GM23338 (cell line): ENCODE results near the gene MCIDAS. TPM values are rescaled to one million over a fixed set of nuclear protein-coding genes. Genes with fewer than 3 reads are reported as not detected.

ENCODE experiments used
- ATAC-seq: fragments of 200-7000 bp; cut with Tn5 transposase; 3 replicates; pipeline ENCODE4 v1.9.1; 2020
- DNase-seq: peaks from one replicate; pipeline ENCODE4 v3.0.0-alpha.2; 2015; ENCODE audit warnings: low spot score
- H2AFZ ChIP-seq: fragments of 200-600 bp; sonication (generic); 2 replicates; pipeline ENCODE4 v1.8.0; 2016; ENCODE audit warnings: antibody characterized with exemption, mild to moderate bottlenecking, moderate library complexity
- H3F3A ChIP-seq: fragments of 200-600 bp; sonication (generic); replicated peaks from 2 replicates; pipeline ENCODE4 v1.8.0; 2017; ENCODE audit warnings: antibody characterized with exemption, mixed run types, low read depth
- H3K27ac ChIP-seq: fragments of 200-600 bp; sonication (generic); 2 replicates; pipeline ENCODE4 v1.6.1; 2016; ENCODE audit warnings: low read depth
- H3K27me3 ChIP-seq: fragments of 200-600 bp; sonication (generic); 2 replicates; pipeline ENCODE4 v1.8.0; 2016; ENCODE audit warnings: mild to moderate bottlenecking, mixed run types, moderate library complexity; ENCODE audit not compliant: insufficient read depth
- H3K36me3 ChIP-seq: fragments of 200-600 bp; sonication (generic); 2 replicates; pipeline ENCODE4 v1.8.0; 2016; ENCODE audit warnings: mild to moderate bottlenecking; ENCODE audit not compliant: insufficient read depth
- H3K4me1 ChIP-seq: fragments of 200-600 bp; sonication (generic); 2 replicates; pipeline ENCODE4 v1.8.0; 2016; ENCODE audit warnings: mild to moderate bottlenecking, moderate library complexity; ENCODE audit not compliant: insufficient read depth
- H3K4me2 ChIP-seq: fragments of 200-600 bp; sonication (generic); 2 replicates; pipeline ENCODE4 v1.7.1; 2017; ENCODE audit warnings: mixed run types
- H3K4me3 ChIP-seq: fragments of 200-600 bp; sonication (generic); 2 replicates; pipeline ENCODE4 v1.6.1; 2016; ENCODE audit warnings: mixed run types
- H3K79me2 ChIP-seq: fragments of 200-600 bp; sonication (generic); replicated peaks from 2 replicates; pipeline ENCODE4 v1.8.0; 2017; ENCODE audit warnings: mild to moderate bottlenecking; ENCODE audit not compliant: insufficient read depth
- H3K9me2 ChIP-seq: fragments of 200-600 bp; sonication (generic); 2 replicates; pipeline ENCODE4 v1.8.0; 2017; ENCODE audit not compliant: insufficient read depth
- H4K20me1 ChIP-seq: fragments of 200-600 bp; sonication (generic); replicated peaks from 2 replicates; pipeline ENCODE4 v1.8.0; 2017; ENCODE audit warnings: mild to moderate bottlenecking; ENCODE audit not compliant: insufficient read depth
- H3K27ac Mint-ChIP-seq: 2 replicates; pipeline ENCODE4 v1.8.0; 2020; ENCODE audit warnings: inconsistent platforms, mild to moderate bottlenecking, moderate library complexity, mixed read lengths
- H3K27me3 Mint-ChIP-seq: 3 replicates; pipeline ENCODE4 v1.8.0; 2022; ENCODE audit warnings: low read depth, mild to moderate bottlenecking, moderate library complexity, mixed read lengths, inconsistent platforms; ENCODE audit not compliant: insufficient read depth, poor library complexity
- H3K36me3 Mint-ChIP-seq: 3 replicates; pipeline ENCODE4 v1.8.0; 2021; ENCODE audit warnings: low read depth, mild to moderate bottlenecking, inconsistent platforms, moderate library complexity, mixed read lengths
- H3K4me1 Mint-ChIP-seq: 3 replicates; pipeline ENCODE4 v1.8.0; 2020; ENCODE audit warnings: mild to moderate bottlenecking, inconsistent platforms, mixed read lengths
- H3K4me3 Mint-ChIP-seq: 3 replicates; pipeline ENCODE4 v1.8.0; 2021; ENCODE audit warnings: moderate library complexity, mild to moderate bottlenecking, inconsistent platforms, mixed read lengths
- H3K9me3 Mint-ChIP-seq: 3 replicates; pipeline ENCODE4 v1.8.0; 2020; ENCODE audit warnings: moderate library complexity, mild to moderate bottlenecking, inconsistent platforms, mixed read lengths
- CREB1 ChIP-seq: fragments of 250-450 bp; sonication (Bioruptor Pico); IDR thresholded peaks from 2 replicates; pipeline ENCODE4 v1.5.0; 2020; ENCODE audit warnings: low read depth, mild to moderate bottlenecking, moderate library complexity
- EZH2 ChIP-seq: fragments of 200-600 bp; sonication (generic); IDR thresholded peaks from one replicate; pipeline ENCODE4 v1.8.0; 2017; ENCODE audit warnings: antibody characterized with exemption, mild to moderate bottlenecking, low read depth; ENCODE audit not compliant: unreplicated experiment
- EZH2phosphoT487 ChIP-seq: fragments of 200-600 bp; sonication (generic); IDR thresholded peaks from one replicate; pipeline ENCODE4 v1.8.1; 2018; ENCODE audit warnings: antibody characterized with exemption; ENCODE audit not compliant: unreplicated experiment
- JUNB ChIP-seq: IDR thresholded peaks from one replicate; pipeline ENCODE4 v1.6.1; 2016; ENCODE audit warnings: antibody characterized with exemption; ENCODE audit not compliant: unreplicated experiment
- NANOG ChIP-seq: IDR thresholded peaks from 2 replicates; pipeline ENCODE4 v1.6.1; 2016; ENCODE audit warnings: antibody characterized with exemption, borderline replicate concordance
- POLR2AphosphoS5 ChIP-seq: IDR thresholded peaks from 2 replicates; pipeline ENCODE4 v1.6.1; 2016; ENCODE audit warnings: antibody characterized with exemption, low read depth
- STAT1 ChIP-seq: IDR thresholded peaks from one replicate; pipeline ENCODE4 v1.6.1; 2016; ENCODE audit warnings: antibody characterized with exemption; ENCODE audit not compliant: unreplicated experiment
- ZNF331 ChIP-seq: fragments of 250-450 bp; sonication (Bioruptor Pico); IDR thresholded peaks from 2 replicates; pipeline ENCODE4 v1.5.0; 2020; ENCODE audit warnings: low read depth, mild to moderate bottlenecking, moderate library complexity
- polyA plus RNA-seq: library from polyadenylated mRNA; unstranded; fragments of >200 nt; fragmentation: Nextera tagmentation; extraction: Ambion mirVana; gene quantifications from 2 replicates; pipeline ENCODE4 v1.2.1, GENCODE V29; 2016
- total RNA-seq: library from RNA; depleted of rRNA; stranded (reverse); fragments of >200 nt; shearing (Covaris generic); gene quantifications from 2 replicates; pipeline ENCODE4 v1.2.3, GENCODE V29; 2014
- TF ChIP-seq, protein P1 (sequence below): IDR thresholded peaks from one replicate; pipeline ENCODE4 v1.6.1; 2018; ENCODE audit warnings: antibody characterized with exemption; ENCODE audit not compliant: unreplicated experiment
- TF ChIP-seq, protein P2 (sequence below), 2 experiments: fragments of 200-600 bp in 1 of 2; sonication (generic) in 1 of 2; conservative IDR thresholded peaks; 2 replicates each; pipeline versions ENCODE4 v1.5.1 to v1.6.1; 2016 to 2017; ENCODE audit warnings: antibody characterized with exemption in 2 of 2, low read depth in 2 of 2, mild to moderate bottlenecking in 2 of 2, moderate library complexity in 1 of 2
- TF ChIP-seq, protein P3 (sequence below): IDR thresholded peaks from 2 replicates; pipeline ENCODE4 v1.6.1; 2016; ENCODE audit warnings: antibody characterized with exemption

Gene MCIDAS
- total and polyA plus RNA-seq, 2 experiments from 2014 or later: not detected

DNA sequence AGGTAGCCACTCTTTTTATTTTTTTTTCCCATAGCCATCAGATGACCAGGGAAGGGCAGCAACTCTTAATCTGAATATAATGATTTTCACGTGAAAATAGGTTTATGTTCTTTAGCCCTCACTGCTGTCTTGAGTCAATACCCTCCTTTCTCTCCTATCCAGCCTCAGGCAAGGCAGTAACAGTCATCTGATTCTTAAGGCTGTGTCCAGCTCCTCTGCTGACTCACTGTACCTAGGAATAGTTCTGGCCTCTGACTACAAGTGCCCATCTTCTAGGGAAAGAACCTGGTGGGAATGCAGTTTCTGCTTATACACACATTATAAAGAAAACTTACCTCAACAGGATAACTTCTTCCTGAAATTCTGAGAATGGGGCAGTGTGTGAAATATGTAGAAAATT, 49.7 kb upstream of the MCIDAS start (continued):
- TF ChIP-seq, protein P1, sequence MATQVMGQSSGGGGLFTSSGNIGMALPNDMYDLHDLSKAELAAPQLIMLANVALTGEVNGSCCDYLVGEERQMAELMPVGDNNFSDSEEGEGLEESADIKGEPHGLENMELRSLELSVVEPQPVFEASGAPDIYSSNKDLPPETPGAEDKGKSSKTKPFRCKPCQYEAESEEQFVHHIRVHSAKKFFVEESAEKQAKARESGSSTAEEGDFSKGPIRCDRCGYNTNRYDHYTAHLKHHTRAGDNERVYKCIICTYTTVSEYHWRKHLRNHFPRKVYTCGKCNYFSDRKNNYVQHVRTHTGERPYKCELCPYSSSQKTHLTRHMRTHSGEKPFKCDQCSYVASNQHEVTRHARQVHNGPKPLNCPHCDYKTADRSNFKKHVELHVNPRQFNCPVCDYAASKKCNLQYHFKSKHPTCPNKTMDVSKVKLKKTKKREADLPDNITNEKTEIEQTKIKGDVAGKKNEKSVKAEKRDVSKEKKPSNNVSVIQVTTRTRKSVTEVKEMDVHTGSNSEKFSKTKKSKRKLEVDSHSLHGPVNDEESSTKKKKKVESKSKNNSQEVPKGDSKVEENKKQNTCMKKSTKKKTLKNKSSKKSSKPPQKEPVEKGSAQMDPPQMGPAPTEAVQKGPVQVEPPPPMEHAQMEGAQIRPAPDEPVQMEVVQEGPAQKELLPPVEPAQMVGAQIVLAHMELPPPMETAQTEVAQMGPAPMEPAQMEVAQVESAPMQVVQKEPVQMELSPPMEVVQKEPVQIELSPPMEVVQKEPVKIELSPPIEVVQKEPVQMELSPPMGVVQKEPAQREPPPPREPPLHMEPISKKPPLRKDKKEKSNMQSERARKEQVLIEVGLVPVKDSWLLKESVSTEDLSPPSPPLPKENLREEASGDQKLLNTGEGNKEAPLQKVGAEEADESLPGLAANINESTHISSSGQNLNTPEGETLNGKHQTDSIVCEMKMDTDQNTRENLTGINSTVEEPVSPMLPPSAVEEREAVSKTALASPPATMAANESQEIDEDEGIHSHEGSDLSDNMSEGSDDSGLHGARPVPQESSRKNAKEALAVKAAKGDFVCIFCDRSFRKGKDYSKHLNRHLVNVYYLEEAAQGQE: no peak
- TF ChIP-seq EZH2 (no peak), EZH2phosphoT487 (no peak), NANOG (no peak), JUNB (no peak), STAT1 (no peak), CREB1 (CRISPR knock-in tag) (no peak), ZNF331 (CRISPR knock-in tag) (no peak)
- TF ChIP-seq, protein P2, sequence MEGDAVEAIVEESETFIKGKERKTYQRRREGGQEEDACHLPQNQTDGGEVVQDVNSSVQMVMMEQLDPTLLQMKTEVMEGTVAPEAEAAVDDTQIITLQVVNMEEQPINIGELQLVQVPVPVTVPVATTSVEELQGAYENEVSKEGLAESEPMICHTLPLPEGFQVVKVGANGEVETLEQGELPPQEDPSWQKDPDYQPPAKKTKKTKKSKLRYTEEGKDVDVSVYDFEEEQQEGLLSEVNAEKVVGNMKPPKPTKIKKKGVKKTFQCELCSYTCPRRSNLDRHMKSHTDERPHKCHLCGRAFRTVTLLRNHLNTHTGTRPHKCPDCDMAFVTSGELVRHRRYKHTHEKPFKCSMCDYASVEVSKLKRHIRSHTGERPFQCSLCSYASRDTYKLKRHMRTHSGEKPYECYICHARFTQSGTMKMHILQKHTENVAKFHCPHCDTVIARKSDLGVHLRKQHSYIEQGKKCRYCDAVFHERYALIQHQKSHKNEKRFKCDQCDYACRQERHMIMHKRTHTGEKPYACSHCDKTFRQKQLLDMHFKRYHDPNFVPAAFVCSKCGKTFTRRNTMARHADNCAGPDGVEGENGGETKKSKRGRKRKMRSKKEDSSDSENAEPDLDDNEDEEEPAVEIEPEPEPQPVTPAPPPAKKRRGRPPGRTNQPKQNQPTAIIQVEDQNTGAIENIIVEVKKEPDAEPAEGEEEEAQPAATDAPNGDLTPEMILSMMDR (conservative IDR thresholded peaks at IDR 0.05; ENCODE audit: low read depth in 2 of 2): no peak

DNA sequence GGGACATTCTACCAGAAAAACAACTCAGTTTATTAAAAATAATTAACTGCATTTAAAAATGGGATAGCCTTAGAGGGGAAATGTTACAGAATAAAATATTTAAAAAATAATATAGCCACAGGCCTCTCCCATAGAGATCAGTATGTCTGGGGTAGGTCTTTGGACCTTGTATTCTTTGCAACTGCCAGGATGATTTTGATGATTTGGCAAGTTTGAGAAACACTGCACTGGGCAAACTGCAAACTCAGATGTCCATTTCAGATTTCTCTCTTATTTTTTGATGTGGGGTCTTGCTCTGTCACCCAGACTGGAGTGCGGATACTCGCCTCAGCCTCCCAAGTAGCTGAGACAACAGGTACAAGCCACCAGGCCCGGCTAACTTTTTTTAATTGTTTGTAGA, 31.2 kb upstream of the MCIDAS start:
- Mint-ChIP-seq H3K4me3 (no peak overlapping the region), H3K36me3 (peaks cover 4% of the 10 kb centered on the region; the same call in 1 of the 3 replicates), H3K4me1 (peaks cover 4% of the 10 kb centered on the region; the same call in 2 of the 3 replicates), H3K27ac (no peak overlapping the region), H3K9me3 (no peaks in the 10 kb centered on the region), H3K27me3 (no peaks in the 10 kb centered on the region)
- H3K79me2 ChIP-seq: no peaks in the 10 kb centered on the region
- no peak overlapping the region for H3K4me2 ChIP-seq
- H3K36me3 ChIP-seq: peaks cover 11% of the 10 kb centered on the region
- ATAC-seq: no peak
- no peaks in the 10 kb centered on the region for H3K9me2 ChIP-seq
- H3K4me1 ChIP-seq: no peaks in the 10 kb centered on the region; the same call in 1 of the 2 replicates
- no peaks in the 10 kb centered on the region for H3F3A ChIP-seq
- no peaks in the 10 kb centered on the region for H3K27me3 ChIP-seq
- H3K27ac ChIP-seq: no peak overlapping the region
- no peak overlapping the region for H3K4me3 ChIP-seq
- no peak for DNase-seq
- no peak overlapping the region for H2AFZ ChIP-seq
- H4K20me1 ChIP-seq: no peaks in the 10 kb centered on the region
- TF ChIP-seq, protein P1: no peak
- TF ChIP-seq POLR2AphosphoS5: no peak
- TF ChIP-seq CREB1 (CRISPR knock-in tag): no peak
- TF ChIP-seq EZH2phosphoT487: no peak
- TF ChIP-seq JUNB: no peak
- TF ChIP-seq, protein P3, sequence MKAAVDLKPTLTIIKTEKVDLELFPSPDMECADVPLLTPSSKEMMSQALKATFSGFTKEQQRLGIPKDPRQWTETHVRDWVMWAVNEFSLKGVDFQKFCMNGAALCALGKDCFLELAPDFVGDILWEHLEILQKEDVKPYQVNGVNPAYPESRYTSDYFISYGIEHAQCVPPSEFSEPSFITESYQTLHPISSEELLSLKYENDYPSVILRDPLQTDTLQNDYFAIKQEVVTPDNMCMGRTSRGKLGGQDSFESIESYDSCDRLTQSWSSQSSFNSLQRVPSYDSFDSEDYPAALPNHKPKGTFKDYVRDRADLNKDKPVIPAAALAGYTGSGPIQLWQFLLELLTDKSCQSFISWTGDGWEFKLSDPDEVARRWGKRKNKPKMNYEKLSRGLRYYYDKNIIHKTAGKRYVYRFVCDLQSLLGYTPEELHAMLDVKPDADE: no peak
- no peak for TF ChIP-seq ZNF331 (CRISPR knock-in tag)
- TF ChIP-seq, protein P2 (conservative IDR thresholded peaks at IDR 0.05; ENCODE audit: low read depth in 2 of 2): no peak
